Peyer's patch (tissue), 4 donors: ENCODE results near the gene NRG3.

ENCODE experiments used
- CTCF ChIP-seq, 6 experiments: fragments of 450-650 bp in 4 of 6; fragments of 200-600 bp in 2 of 6; sonication (generic) in 1 of 6; IDR thresholded peaks; one replicate each; pipeline ENCODE4 v1.5.1; 2017 to 2019; ENCODE audit warnings: antibody characterized with exemption in 6 of 6, mild to moderate bottlenecking in 3 of 6, moderate library complexity in 1 of 6
- POLR2A ChIP-seq, 2 donors: fragments of 450-650 bp; IDR thresholded peaks; one replicate each; pipeline ENCODE4 v1.5.1; 2017; ENCODE audit warnings: antibody characterized with exemption in 2 of 2, mild to moderate bottlenecking in 2 of 2, moderate library complexity in 2 of 2

GRCh38 chr10:82597840-82598239 is 722.8 kb downstream of the NRG3 start:
- TF ChIP-seq CTCF (IDR thresholded peaks at IDR 0.05): no peak
- TF ChIP-seq POLR2A (IDR thresholded peaks at IDR 0.05): no peak
